ENCODE measurements around the gene OPTC. TPM values are rescaled to one million over a fixed set of nuclear protein-coding genes. Genes with fewer than 3 reads are reported as not detected.

Gene OPTC
- total RNA-seq, 2 donors from 2014 or later, result 0.26 to 0.42 TPM

GRCh38 chr1:203526572-203526971, 32.6 kb downstream of the OPTC start:
- H3K27ac Mint-ChIP-seq, result no peak overlapping the region

GRCh38 chr1:203527013-203527412, 33.1 kb downstream of the OPTC start:
- Mint-ChIP-seq H3K27me3 (ENCODE audit: insufficient read depth) (peaks cover 4% of the 10 kb centered on the region), H3K4me1 (no peaks in the 10 kb centered on the region), H3K36me3 (ENCODE audit: low read depth) (no peaks in the 10 kb centered on the region), H3K27ac (no peak overlapping the region), H3K9me3 (no peaks in the 10 kb centered on the region), H3K4me3 (no peak overlapping the region)
- Histone ChIP-seq H3K4me3 (ENCODE audit: low read length) (no peak overlapping the region), H3K27ac (ENCODE audit: low read depth, low read length) (no peak overlapping the region), H3K9me3 (ENCODE audit: control insufficient read depth, low read length) (no peaks in the 10 kb centered on the region), H3K9ac (ENCODE audit: extremely low read depth, low read length, poor library complexity, severe bottlenecking) (no peak overlapping the region), H3K36me3 (ENCODE audit: control insufficient read depth, insufficient read depth, low read length) (no peaks in the 10 kb centered on the region), H3K27me3 (ENCODE audit: control insufficient read depth, insufficient read depth, low read length, poor library complexity, severe bottlenecking) (no peaks in the 10 kb centered on the region), H3K4me1 (ENCODE audit: control insufficient read depth, insufficient read depth, low read length) (no peaks in the 10 kb centered on the region)
- no peak for TF ChIP-seq CTCF (conservative IDR thresholded peaks at IDR 0.05)
- DNase-seq, result no peak

More at GRCh38 chr1:203526572-203526971, 32.6 kb downstream of the OPTC start:
- Histone ChIP-seq H3K9me3 (ENCODE audit: control insufficient read depth, low read length) (no peaks in the 10 kb centered on the region), H3K4me3 (ENCODE audit: low read length) (no peak overlapping the region), H3K27me3 (ENCODE audit: control insufficient read depth, insufficient read depth, low read length, poor library complexity, severe bottlenecking) (no peaks in the 10 kb centered on the region), H3K4me1 (ENCODE audit: control insufficient read depth, insufficient read depth, low read length) (no peaks in the 10 kb centered on the region), H3K27ac (ENCODE audit: low read depth, low read length) (no peak overlapping the region), H3K36me3 (ENCODE audit: control insufficient read depth, insufficient read depth, low read length) (no peaks in the 10 kb centered on the region), H3K9ac (ENCODE audit: extremely low read depth, low read length, poor library complexity, severe bottlenecking) (no peak overlapping the region)
- Mint-ChIP-seq H3K9me3 (no peaks in the 10 kb centered on the region), H3K27me3 (ENCODE audit: insufficient read depth) (peaks cover 5% of the 10 kb centered on the region), H3K36me3 (ENCODE audit: low read depth) (no peaks in the 10 kb centered on the region), H3K4me1 (peaks cover 1% of the 10 kb centered on the region), H3K4me3 (no peak overlapping the region)
- no peak for TF ChIP-seq CTCF (conservative IDR thresholded peaks at IDR 0.05)
- DNase-seq, result peak; percentile 39
- 83 to 84% methylated on average over 3 to 6 of the region's 6 CpGs for WGBS, 2 experiments (ENCODE audit: insufficient coverage in 1 of 2, insufficient read length in 1 of 2)

- no peaks in the 10 kb centered on the region for H3K27me3 ChIP-seq (ENCODE audit: control insufficient read depth, insufficient read depth, low read length, poor library complexity, severe bottlenecking)
- H3K4me3 ChIP-seq (ENCODE audit: low read length), result no peak overlapping the region
- peak; percentile 49 for TF ChIP-seq CTCF (conservative IDR thresholded peaks at IDR 0.05)
- H3K9me3 ChIP-seq (ENCODE audit: control insufficient read depth, low read length), result no peaks in the 10 kb centered on the region
- Mint-ChIP-seq H3K4me1 (no peaks in the 10 kb centered on the region), H3K4me3 (no peak overlapping the region), H3K27ac (no peak overlapping the region), H3K9me3 (no peaks in the 10 kb centered on the region), H3K27me3 (ENCODE audit: insufficient read depth) (peaks cover under 1% of the 10 kb centered on the region), H3K36me3 (ENCODE audit: low read depth) (no peaks in the 10 kb centered on the region)
- H3K36me3 ChIP-seq (ENCODE audit: control insufficient read depth, insufficient read depth, low read length), result no peaks in the 10 kb centered on the region
- WGBS, 2 experiments (ENCODE audit: insufficient coverage in 1 of 2, insufficient read length in 1 of 2), result 95% methylated on average over 3 of the region's 3 CpGs; no CpG with 5 or more reads in 1 of the 2 experiments
- peak; percentile 44 for DNase-seq
- no peak overlapping the region for H3K9ac ChIP-seq (ENCODE audit: extremely low read depth, low read length, poor library complexity, severe bottlenecking)
- H3K27ac ChIP-seq (ENCODE audit: low read depth, low read length), result no peak overlapping the region
- no peaks in the 10 kb centered on the region for H3K4me1 ChIP-seq (ENCODE audit: control insufficient read depth, insufficient read depth, low read length)
Measured at GRCh38 chr1:203528063-203528462, 34.1 kb downstream of the OPTC start.
